Activated CD8-positive, alpha-beta memory T cell treated with anti-CD3 and anti-CD28 coated beads for 4 hours (primary cell): ENCODE measurements around the gene TTYH3.
"Not testable (repeated sequence)": the region's sequence is repeated elsewhere in the genome, so short reads cannot be mapped to it uniquely, and the experiment has no call there.

Experiments
- DNase-seq, 2 donors: peaks; one replicate each; pipeline ENCODE4 v3.0.0-alpha.2; 2020; ENCODE audit warnings: low read depth in 2 of 2

Gene TTYH3

DNA sequence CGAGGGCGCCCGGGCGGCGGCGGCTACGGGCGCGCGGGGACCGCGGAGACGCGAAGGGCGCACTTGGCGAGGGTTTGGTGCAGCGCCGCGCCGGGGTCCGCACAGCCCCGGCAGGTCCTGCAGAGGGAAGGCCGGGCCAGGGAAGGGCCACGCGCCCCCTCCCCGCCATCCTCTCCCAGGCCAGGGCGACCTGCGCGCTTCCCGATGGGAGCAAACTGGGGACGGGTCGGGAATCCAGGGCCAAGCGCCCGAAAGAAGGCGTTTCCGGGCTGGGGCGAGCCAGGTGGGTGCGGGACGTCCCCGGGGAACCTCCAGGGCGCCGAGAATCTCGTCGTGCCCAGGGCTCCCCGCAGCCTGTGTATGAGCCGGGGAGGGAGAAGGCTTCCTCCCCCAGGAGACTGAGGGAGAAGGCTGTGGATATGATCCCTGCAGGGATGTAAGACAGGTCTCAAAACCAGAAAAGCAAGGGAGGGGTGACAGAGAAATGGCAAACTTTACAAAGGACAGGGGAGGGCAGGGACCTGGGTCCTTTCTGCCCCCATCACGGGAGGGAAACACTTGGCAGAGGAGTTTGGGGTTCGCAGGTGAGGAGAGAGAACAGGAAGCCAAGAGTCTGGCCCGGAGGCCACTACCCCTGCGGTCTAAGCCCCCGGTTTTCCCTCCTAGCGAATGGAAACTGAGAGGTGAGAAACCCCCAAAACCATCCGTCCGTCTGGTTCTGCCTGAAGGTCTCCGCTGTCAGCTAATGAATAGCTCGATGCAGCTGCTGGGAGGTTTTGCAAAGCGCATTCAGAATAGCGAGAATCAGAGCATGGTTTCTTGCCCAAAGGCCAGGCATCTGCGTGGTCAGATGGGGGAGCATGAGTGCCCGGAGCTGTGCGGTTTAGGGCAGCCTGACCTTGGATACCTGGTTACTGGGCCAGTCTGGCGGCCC is 56.9 kb downstream of the TTYH3 start:
- no peak for DNase-seq

DNA sequence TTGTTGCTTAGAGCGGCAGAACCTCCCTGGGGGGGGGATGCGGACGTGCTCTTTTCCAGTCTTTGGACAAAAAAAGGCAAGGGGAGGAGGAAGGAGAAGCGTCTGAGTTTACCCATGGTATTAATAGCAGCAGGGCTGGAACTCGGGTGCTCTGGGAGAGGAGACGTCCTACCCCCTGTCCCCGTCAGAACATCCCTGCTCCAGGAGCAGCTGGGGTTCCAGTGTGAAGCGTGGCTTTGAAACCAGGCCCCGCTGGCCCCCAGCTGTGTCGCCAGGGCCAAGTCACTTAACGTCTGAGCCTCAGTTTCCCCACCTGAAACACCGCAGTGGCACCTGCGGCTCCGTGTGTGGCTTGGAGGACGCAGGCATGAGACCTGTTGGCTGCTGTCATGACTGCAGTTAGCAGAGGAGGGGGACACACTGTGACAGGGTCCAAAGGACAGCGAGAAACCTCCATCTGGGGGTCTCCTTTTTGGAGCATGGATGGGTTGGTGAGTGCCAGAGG is 57.6 kb downstream of the TTYH3 start:
- DNase-seq = no peak

DNA sequence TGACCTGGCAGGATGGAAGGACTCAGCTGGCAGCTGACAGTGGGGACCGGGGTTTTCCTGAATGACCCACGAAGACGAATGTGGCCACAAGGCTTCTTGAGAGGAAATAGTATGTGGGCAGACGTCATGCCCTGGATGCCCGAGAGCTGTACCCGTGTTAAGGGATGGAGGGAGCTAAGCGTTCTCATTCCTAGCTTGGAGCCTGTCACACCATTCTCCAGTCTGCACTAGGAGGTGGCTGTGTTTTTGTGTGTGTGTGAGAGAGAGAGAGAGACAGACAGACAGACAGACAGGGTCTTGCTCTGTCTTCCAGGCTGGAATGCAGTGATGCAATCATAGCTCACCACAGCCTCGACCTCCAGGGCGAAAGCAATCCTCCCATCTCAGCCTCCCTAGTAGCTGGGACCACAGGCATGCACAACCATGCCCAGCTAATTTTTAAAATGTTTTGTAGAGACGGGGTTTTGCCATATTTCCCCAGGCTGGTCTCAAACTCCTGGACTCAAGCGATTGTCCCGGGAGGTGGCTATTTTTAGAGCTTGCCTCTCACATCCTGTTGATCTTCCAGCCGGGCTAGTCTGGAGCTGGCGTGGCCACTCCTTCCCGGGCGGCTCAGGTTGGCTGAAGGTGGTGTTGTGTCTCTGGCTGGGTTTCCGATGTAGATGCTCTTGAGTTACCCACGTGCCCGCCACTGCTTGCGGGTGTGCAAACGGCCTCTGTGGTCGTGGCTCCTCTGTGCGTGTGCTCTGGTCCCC is 58.3 kb downstream of the TTYH3 start:
- no peak for DNase-seq

DNA sequence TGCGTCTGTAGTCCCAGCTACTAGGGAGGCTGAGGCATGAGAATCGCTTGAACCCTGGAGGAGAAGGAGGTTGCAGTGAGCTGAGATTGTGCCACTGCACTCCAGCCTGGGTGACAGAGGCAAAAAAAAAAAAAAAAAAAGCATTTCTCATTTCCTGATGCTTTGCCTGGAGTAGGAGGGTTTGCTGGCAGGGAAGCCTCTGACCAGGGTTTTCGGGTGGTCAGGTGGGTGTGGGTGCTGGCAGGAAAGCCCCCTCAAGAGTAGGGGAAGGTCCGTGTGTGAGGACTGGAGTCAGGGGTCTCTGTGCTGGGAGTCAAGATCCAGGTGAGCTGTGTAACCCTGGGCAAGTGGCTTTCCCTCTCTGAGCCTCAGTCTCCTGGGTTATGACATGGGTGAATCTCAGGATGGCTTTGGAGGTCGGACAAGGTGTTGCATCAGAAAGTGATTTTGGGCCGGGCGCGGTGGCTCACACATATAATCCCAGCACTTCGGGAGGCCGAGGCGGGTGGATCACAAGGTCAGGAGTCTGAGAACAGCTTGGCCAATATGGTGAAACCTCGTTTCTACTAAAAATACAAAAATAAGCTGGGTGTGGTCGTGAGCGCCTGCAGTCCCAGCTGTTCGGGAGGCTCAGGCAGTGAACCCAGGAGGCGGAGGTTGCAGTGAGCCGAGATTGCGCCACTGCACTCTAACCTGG is 59.4 kb downstream of the TTYH3 start:
- DNase-seq = no peak

DNA sequence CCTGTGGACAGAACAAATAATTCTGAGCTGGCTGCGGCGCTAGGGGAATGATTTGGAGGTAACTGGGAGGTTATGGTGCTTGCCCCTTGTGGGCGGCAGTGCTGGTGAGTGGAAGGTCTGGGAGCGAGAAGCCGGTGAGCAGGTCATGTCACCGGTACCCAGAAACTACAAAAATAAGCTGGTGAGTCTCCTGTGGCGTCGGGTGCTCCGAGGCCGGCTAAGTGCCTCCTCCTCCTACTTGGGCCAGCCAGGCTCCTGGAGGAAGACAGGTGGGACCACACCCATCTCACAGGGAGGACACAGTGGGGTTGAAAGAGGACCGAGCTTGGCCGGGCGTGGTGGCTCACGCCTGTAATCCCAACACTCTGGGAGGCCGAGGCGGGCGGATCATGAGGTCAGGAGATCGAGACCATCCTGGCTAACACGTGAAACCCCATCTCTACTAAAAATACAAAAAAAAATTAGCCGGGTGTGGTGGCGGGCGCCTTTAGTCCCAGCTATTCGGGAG is 60.2 kb downstream of the TTYH3 start:
- not testable (repeated sequence) for DNase-seq

DNA sequence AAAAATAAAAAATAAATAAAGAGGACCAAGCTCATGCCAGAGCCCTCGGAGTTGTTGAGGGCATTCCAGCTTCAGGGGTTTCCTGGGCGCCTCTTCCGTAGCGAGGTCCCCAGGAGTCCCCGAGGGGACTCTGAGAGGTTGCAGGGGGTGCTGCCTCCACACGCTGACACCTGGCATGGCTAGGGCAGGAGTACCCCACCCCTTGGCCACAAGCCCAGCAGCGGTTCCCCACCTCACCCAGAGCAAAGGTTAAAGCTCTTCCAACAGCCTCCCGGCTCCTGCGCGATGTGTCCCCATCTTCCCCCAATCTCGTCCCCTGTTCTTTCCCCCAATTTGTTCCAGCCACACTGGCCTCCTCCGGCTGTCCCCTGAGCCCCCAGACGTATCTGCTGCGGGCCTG is 60.8 kb downstream of the TTYH3 start:
- no peak for DNase-seq

DNA sequence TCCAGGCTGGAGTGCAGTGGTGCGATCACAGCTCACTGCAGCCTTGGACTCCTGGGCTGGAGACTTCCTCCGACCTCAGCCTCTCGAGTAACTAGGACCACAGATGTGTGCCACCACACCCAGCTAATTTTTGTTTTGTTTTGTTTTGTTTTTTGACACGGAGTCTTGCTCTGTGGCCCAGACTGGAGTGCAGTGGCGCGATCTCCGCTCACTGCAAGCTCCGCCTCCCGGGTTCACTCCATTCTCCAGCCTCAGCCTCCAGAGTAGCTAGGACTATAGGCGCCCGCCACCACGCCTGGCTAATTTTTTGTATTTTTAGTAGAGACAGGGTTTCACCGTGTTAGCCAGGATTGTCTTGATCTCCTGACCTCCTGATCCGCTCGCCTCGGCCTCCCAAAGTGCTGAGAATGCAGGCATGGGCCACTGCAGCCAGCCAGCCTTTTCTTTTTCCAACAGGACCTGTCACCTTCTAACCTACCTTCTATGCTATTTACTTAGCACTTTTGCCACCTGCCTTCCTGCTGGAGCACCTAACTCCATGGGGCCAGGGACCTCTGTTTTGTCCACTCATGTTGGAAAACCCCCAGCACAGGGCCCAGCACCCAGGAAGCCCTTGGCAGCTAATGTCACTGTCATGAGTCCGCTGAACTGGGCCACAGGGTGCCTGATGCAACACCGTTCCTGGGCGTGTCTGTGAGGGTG is 61.8 kb downstream of the TTYH3 start:
- not testable (repeated sequence) for DNase-seq

DNA sequence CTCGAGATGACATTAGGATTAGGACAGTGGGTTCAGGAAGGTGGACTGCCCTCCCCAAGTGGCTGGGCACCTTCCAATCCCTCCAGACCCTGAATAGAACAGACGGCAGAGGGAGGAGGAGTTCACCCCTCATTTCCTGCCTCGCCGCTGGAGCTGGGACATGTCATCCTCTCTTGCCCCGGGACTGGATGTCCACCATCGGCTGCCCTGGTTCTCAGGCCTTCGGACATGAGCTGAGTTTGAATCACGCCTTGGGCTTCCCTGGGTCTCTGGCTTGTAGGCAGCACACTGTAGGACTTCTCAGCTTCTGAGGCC is 62.3 kb downstream of the TTYH3 start:
- DNase-seq = not testable (repeated sequence)

DNA sequence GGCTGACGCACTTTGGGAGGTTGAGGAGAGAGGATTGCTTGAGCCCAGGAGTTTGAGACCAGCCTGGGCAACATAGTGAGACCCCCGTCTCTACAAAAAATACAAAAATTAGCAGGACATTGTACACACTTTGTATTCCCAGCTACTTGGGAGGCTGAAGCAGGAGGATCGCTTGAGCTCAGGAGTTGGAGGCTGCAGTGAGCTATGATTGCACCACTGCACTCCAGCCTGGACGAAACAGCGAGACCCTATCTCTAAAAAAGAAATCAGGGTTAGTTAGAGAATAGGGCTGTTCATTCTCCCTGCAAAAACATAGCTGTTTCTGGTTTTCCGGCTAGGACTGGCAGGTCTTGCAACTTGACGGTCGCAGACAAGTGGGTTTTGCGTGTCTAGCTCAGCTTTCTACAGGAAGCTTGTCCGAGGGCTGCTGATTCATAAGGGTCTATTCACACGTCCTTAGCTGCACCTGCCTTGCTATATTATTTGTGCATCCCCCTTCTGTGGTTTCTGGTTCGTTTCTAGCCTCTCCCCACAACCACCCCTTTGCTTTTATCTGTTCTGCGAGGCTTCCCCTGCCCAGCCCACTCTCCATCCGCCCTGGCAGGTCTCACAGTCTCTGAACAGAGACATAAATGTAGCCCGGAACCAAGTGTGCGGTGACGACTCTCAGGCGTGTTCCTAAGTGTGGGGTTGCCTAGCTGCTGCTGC is 66.9 kb downstream of the TTYH3 start:
- peak; percentile 28 to 43 for DNase-seq

DNA sequence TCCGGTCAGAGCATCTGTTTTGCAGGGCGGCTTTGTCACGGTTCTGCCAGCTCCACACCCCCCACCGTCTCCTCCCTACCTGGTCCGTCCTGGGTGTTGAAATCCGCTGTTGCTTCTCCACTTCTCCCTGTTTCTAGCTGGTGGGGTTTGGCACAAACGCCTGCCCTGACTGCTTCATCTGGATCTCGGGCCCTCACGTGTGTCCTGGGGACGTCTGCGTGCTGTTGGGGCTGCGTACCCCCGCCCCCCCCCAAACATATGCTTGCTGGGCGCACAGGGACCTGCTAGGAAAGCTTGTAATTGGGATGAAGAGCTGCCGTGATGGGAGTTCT is 67.5 kb downstream of the TTYH3 start:
- DNase-seq = no peak

DNA sequence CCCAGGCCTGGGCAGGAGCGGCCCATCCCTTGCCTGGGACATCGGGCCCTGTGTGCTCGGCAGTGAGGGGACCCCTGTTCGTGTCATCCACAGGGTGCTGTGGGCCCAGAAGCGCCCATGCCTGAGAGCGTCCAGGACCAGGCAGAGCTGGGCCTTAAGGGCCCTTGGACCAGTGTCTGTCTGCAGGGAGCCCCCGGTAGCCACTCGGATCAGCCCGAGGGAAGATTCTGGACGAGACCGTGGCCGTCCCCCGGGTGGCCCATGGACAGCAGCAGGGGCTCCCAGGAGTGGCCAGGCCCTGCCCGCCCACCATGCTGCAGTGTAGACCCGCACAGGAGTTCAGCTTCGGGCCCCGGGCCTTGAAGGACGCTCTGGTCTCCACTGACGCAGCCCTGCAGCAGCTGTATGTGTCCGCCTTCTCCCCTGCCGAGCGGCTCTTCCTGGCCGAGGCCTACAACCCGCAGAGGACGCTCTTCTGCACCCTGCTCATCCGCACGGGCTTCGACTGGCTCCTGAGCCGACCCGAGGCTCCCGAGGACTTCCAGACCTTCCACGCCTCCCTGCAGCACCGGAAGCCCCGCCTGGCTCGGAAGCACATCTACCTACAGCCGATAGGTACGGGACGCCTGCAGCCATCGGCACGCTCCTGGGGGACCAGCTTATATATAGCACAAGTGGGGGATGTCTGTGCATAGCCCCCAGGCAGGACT is 68.5 kb downstream of the TTYH3 start:
- DNase-seq = no peak

DNA sequence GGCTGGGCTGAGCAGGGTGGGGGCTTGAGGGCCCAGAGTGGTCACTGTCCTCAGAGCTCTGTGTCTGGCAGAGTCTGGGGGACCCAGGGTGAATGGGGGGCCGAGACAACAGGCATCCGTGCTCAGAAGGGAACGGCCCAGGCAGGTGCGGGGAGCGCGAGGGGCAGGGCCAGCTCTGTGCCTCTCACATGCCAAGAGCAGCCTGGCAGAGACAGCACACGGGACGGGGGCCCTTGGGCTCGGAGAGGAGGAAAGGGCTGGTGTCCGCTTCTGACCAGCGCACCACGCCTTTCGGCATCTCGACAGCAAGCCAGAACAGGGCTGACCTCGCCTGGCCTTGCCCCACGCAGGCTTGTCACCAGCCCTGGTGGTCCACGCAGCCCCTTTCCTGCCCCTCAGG is 69.6 kb downstream of the TTYH3 start:
- DNase-seq = no peak

DNA sequence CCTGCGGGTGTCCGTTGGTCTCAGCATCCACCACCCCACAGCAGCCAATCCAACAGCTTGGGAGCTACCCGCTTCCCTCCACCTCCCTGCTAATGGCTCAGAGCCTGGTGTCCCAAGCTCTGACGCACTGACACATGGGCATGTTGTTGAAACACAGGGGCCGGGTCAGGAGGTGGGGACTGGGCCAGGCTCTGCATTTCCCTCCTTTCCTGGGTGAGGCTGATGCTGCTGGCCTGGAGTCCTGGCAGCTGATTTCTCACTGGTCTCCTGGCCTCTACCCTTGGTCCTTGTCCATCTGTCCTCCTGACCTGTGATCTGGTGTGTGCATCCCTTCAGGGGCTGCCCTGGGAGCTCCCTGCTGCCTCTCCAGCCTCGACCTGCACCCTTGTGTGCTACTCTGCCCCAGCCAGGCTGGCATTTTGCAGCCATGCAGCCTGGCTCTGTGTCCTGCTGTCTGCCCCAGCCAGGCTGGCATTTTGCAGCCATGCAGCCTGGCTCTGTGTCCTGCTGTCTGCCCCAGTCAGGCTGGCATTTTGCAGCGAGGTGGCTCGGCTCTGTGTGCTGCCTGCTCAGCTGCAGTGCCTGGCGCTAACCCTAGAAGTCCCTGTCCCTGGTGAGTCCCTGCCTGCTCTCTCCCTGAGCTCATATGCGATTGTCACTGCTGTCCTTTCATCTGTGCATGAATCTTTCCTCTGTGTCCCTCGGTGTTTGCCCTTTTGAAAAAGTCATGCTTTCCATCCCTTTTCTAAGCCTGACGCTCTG is 70.2 kb downstream of the TTYH3 start:
- no peak for DNase-seq

DNA sequence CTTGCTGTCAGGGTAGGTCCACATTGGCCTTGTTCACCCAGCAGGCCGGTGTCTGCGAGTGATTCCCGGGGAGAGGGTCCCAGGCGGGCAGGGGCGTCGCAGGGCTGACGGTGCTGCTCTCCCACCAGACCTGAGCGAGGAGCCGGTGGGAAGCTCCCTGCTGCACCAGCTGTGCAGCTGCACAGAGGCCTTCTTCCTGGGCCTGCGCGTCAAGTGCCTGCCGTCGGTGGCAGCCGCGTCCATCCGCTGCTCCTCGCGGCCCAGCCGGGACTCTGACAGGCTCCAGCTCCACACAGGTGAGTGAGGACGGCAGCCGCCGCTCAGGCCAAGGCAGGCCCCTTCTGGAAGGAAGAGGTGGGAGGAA is 70.8 kb downstream of the TTYH3 start:
- DNase-seq = no peak

DNA sequence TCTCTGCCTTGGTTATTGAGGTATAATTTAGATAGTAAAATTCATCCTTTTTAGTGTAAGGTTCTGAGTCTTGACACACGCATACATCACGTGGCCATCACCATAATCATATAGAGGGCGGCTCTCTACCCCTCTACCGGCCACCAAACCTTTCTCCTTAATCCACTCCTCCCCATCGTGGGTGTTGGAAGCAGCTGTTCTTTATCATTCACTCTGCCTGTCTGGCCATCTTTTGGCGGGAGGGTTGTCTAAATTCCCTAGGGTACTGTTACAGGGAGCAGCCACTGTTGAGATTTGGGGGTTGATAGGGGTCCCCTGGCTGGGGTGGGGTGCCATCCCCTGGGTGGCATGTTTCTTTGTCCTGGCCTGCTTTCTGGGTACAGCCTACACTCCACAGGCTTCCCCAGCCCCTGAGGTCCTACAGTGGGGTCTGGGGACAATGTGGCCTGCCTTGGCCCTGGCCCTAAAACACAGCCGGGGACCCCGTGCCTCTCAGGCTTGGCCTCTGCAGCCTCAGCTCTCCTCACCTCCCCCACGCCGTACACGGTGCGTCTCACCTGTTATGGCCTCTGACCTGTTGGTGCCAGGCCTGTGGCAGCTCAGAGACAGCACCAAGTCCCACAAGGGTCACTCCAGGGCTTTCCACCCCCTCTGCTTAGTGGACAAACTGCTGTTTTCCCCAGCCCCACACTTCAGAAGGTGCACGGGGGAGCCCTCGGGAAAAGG is 73.7 kb downstream of the TTYH3 start:
- no peak for DNase-seq

DNA sequence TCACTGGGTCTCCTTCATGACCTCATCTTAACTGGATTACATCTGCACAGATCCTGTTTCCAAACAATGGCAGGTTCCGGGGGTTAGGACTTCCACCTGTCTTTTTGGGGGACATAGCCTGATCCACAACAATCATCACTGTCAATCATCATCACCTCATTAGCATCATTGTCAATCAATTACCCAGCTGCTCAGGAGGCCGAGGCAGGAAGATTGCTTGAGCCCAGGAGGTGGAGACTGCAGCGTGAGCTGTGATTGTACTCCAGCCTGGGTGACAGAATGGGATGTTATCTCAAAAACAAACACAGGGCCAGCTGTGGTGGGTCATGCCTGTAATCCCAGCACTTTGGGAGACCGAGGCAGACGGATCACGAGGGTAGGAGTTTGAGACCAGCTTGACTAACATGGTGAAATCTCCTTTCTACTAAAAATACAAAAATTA is 74.9 kb downstream of the TTYH3 start:
- no peak for DNase-seq

DNA sequence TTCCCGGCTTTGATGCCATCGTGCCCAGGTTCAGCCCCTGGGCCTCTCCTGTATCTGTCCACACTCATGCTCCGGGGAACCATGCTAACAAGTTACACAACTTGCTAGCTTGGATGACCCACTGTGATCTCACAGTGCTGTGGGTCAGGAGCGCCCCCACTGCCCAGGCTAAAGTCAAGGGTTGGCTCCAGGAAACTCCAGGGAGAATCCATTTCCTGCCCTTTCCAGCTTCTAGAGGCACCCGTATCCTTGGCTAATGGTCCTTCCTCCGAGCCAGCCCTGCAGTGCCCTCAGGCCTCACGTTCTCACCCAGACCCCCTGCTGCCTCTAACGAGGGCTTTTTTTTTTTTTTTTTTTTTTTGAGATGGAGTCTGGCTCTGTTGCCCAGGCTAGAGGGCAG is 75.7 kb downstream of the TTYH3 start:
- DNase-seq = no peak

DNA sequence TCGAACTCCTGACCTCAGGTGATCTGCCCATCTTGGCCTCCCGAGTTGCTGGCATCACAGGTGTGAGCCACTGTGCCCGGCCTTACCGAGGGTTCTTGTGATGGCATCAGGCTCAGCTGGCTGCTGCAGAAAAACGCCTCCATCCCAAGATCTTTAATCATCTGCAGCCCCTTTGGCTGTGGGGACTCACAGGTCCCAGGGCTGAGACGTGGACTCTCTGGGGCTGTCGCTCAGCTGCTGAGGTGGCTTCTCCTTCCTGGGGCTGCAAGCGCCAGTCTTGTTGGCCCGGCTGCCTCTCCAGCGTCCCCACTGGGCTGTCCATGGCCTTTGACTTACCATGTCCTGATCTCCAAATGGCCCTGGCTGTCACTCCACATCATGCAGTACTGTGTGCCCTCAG is 76.3 kb downstream of the TTYH3 start:
- DNase-seq = no peak
